GM23338 (cell line): ENCODE results near the gene SHISA7. TPM values are rescaled to one million over a fixed set of nuclear protein-coding genes. Genes with fewer than 3 reads are reported as not detected.

Experiments
- ATAC-seq: fragments of 200-7000 bp; cut with Tn5 transposase; 3 replicates; pipeline ENCODE4 v1.9.1; 2020
- DNase-seq: peaks from one replicate; pipeline ENCODE4 v3.0.0-alpha.2; 2015; ENCODE audit warnings: low spot score
- H2AFZ ChIP-seq: fragments of 200-600 bp; sonication (generic); 2 replicates; pipeline ENCODE4 v1.8.0; 2016; ENCODE audit warnings: antibody characterized with exemption, mild to moderate bottlenecking, moderate library complexity
- H3F3A ChIP-seq: fragments of 200-600 bp; sonication (generic); replicated peaks from 2 replicates; pipeline ENCODE4 v1.8.0; 2017; ENCODE audit warnings: antibody characterized with exemption, mixed run types, low read depth
- H3K27ac ChIP-seq: fragments of 200-600 bp; sonication (generic); 2 replicates; pipeline ENCODE4 v1.6.1; 2016; ENCODE audit warnings: low read depth
- H3K27me3 ChIP-seq: fragments of 200-600 bp; sonication (generic); 2 replicates; pipeline ENCODE4 v1.8.0; 2016; ENCODE audit warnings: mild to moderate bottlenecking, mixed run types, moderate library complexity; ENCODE audit not compliant: insufficient read depth
- H3K36me3 ChIP-seq: fragments of 200-600 bp; sonication (generic); 2 replicates; pipeline ENCODE4 v1.8.0; 2016; ENCODE audit warnings: mild to moderate bottlenecking; ENCODE audit not compliant: insufficient read depth
- H3K4me1 ChIP-seq: fragments of 200-600 bp; sonication (generic); 2 replicates; pipeline ENCODE4 v1.8.0; 2016; ENCODE audit warnings: mild to moderate bottlenecking, moderate library complexity; ENCODE audit not compliant: insufficient read depth
- H3K4me2 ChIP-seq: fragments of 200-600 bp; sonication (generic); 2 replicates; pipeline ENCODE4 v1.7.1; 2017; ENCODE audit warnings: mixed run types
- H3K4me3 ChIP-seq: fragments of 200-600 bp; sonication (generic); 2 replicates; pipeline ENCODE4 v1.6.1; 2016; ENCODE audit warnings: mixed run types
- H3K79me2 ChIP-seq: fragments of 200-600 bp; sonication (generic); replicated peaks from 2 replicates; pipeline ENCODE4 v1.8.0; 2017; ENCODE audit warnings: mild to moderate bottlenecking; ENCODE audit not compliant: insufficient read depth
- H3K9me2 ChIP-seq: fragments of 200-600 bp; sonication (generic); 2 replicates; pipeline ENCODE4 v1.8.0; 2017; ENCODE audit not compliant: insufficient read depth
- H4K20me1 ChIP-seq: fragments of 200-600 bp; sonication (generic); replicated peaks from 2 replicates; pipeline ENCODE4 v1.8.0; 2017; ENCODE audit warnings: mild to moderate bottlenecking; ENCODE audit not compliant: insufficient read depth
- H3K27ac Mint-ChIP-seq: 2 replicates; pipeline ENCODE4 v1.8.0; 2020; ENCODE audit warnings: inconsistent platforms, mild to moderate bottlenecking, moderate library complexity, mixed read lengths
- H3K27me3 Mint-ChIP-seq: 3 replicates; pipeline ENCODE4 v1.8.0; 2022; ENCODE audit warnings: low read depth, mild to moderate bottlenecking, moderate library complexity, mixed read lengths, inconsistent platforms; ENCODE audit not compliant: insufficient read depth, poor library complexity
- H3K36me3 Mint-ChIP-seq: 3 replicates; pipeline ENCODE4 v1.8.0; 2021; ENCODE audit warnings: low read depth, mild to moderate bottlenecking, inconsistent platforms, moderate library complexity, mixed read lengths
- H3K4me1 Mint-ChIP-seq: 3 replicates; pipeline ENCODE4 v1.8.0; 2020; ENCODE audit warnings: mild to moderate bottlenecking, inconsistent platforms, mixed read lengths
- H3K4me3 Mint-ChIP-seq: 3 replicates; pipeline ENCODE4 v1.8.0; 2021; ENCODE audit warnings: moderate library complexity, mild to moderate bottlenecking, inconsistent platforms, mixed read lengths
- H3K9me3 Mint-ChIP-seq: 3 replicates; pipeline ENCODE4 v1.8.0; 2020; ENCODE audit warnings: moderate library complexity, mild to moderate bottlenecking, inconsistent platforms, mixed read lengths
- CREB1 ChIP-seq: fragments of 250-450 bp; sonication (Bioruptor Pico); IDR thresholded peaks from 2 replicates; pipeline ENCODE4 v1.5.0; 2020; ENCODE audit warnings: low read depth, mild to moderate bottlenecking, moderate library complexity
- CTCF ChIP-seq, 2 experiments: fragments of 200-600 bp in 1 of 2; sonication (generic) in 1 of 2; conservative IDR thresholded peaks; 2 replicates each; pipeline versions ENCODE4 v1.5.1 to v1.6.1; 2016 to 2017; ENCODE audit warnings: antibody characterized with exemption in 2 of 2, low read depth in 2 of 2, mild to moderate bottlenecking in 2 of 2, moderate library complexity in 1 of 2
- ETS1 ChIP-seq: IDR thresholded peaks from 2 replicates; pipeline ENCODE4 v1.6.1; 2016; ENCODE audit warnings: antibody characterized with exemption
- EZH2 ChIP-seq: fragments of 200-600 bp; sonication (generic); IDR thresholded peaks from one replicate; pipeline ENCODE4 v1.8.0; 2017; ENCODE audit warnings: antibody characterized with exemption, mild to moderate bottlenecking, low read depth; ENCODE audit not compliant: unreplicated experiment
- EZH2phosphoT487 ChIP-seq: fragments of 200-600 bp; sonication (generic); IDR thresholded peaks from one replicate; pipeline ENCODE4 v1.8.1; 2018; ENCODE audit warnings: antibody characterized with exemption; ENCODE audit not compliant: unreplicated experiment
- JUNB ChIP-seq: IDR thresholded peaks from one replicate; pipeline ENCODE4 v1.6.1; 2016; ENCODE audit warnings: antibody characterized with exemption; ENCODE audit not compliant: unreplicated experiment
- NANOG ChIP-seq: IDR thresholded peaks from 2 replicates; pipeline ENCODE4 v1.6.1; 2016; ENCODE audit warnings: antibody characterized with exemption, borderline replicate concordance
- POLR2AphosphoS5 ChIP-seq: IDR thresholded peaks from 2 replicates; pipeline ENCODE4 v1.6.1; 2016; ENCODE audit warnings: antibody characterized with exemption, low read depth
- REST ChIP-seq: IDR thresholded peaks from one replicate; pipeline ENCODE4 v1.6.1; 2018; ENCODE audit warnings: antibody characterized with exemption; ENCODE audit not compliant: unreplicated experiment
- STAT1 ChIP-seq: IDR thresholded peaks from one replicate; pipeline ENCODE4 v1.6.1; 2016; ENCODE audit warnings: antibody characterized with exemption; ENCODE audit not compliant: unreplicated experiment
- ZNF114 ChIP-seq: fragments of 250-450 bp; sonication (Bioruptor Pico); IDR thresholded peaks from 2 replicates; pipeline ENCODE4 v1.5.0; 2020; ENCODE audit warnings: mild to moderate bottlenecking, moderate library complexity
- polyA plus RNA-seq: library from polyadenylated mRNA; unstranded; fragments of >200 nt; fragmentation: Nextera tagmentation; extraction: Ambion mirVana; gene quantifications from 2 replicates; pipeline ENCODE4 v1.2.1, GENCODE V29; 2016
- total RNA-seq: library from RNA; depleted of rRNA; stranded (reverse); fragments of >200 nt; shearing (Covaris generic); gene quantifications from 2 replicates; pipeline ENCODE4 v1.2.3, GENCODE V29; 2014

The SHISA7 gene
- total and polyA plus RNA-seq, 2 experiments from 2014 or later = 0.32 to 1.4 TPM

GRCh38 chr19:55382013-55382412 is 61.1 kb downstream of the SHISA7 start:
- no peak for TF ChIP-seq STAT1
- TF ChIP-seq REST = no peak
- no peak for TF ChIP-seq JUNB
- no peak for TF ChIP-seq NANOG
- no peak for TF ChIP-seq POLR2AphosphoS5
- no peak for TF ChIP-seq CREB1
- no peak for TF ChIP-seq ETS1
- no peak for TF ChIP-seq ZNF114 (CRISPR knock-in tag)
- no peak for TF ChIP-seq EZH2
- TF ChIP-seq EZH2phosphoT487 = no peak
- TF ChIP-seq CTCF (conservative IDR thresholded peaks at IDR 0.05; ENCODE audit: low read depth in 2 of 2) = no peak
- peaks cover 22% of the 10 kb centered on the region for H3F3A ChIP-seq
- Mint-ChIP-seq H3K27me3 (peaks cover 46% of the 10 kb centered on the region), H3K36me3 (peaks cover 17% of the 10 kb centered on the region), H3K4me3 (peak overlapping the region; percentile 40; the same call in 1 of the 3 replicates), H3K4me1 (peaks cover 33% of the 10 kb centered on the region), H3K27ac (no peak overlapping the region), H3K9me3 (peaks cover 5% of the 10 kb centered on the region; the same call in 2 of the 3 replicates)
- no peaks in the 10 kb centered on the region for H3K9me2 ChIP-seq
- DNase-seq (no peak), ATAC-seq (no peak)
- peaks cover 30% of the 10 kb centered on the region for H3K4me1 ChIP-seq
- H4K20me1 ChIP-seq = peaks cover 16% of the 10 kb centered on the region
- H3K27ac ChIP-seq = no peak overlapping the region
- H3K4me2 ChIP-seq = no peak overlapping the region
- H3K4me3 ChIP-seq = no peak overlapping the region
- peaks cover 17% of the 10 kb centered on the region for H3K79me2 ChIP-seq
- H3K36me3 ChIP-seq = peaks cover 4% of the 10 kb centered on the region; the same call in 1 of the 2 replicates
- peaks cover 33% of the 10 kb centered on the region for H3K27me3 ChIP-seq
- no peak overlapping the region for H2AFZ ChIP-seq
